ENCODE data around the gene CYP27C1.

GRCh38 chr2:127256381-127256780 lies 36.3 kb upstream of the CYP27C1 start:
- TF ChIP-seq GABPA (IDR thresholded peaks at IDR 0.05 in 1 of 2, conservative IDR thresholded peaks at IDR 0.05 in 1 of 2) (no peak), CTCF (IDR thresholded peaks at IDR 0.05; ENCODE audit: low read depth, low read length, missing input control) (no peak), SP1 (IDR thresholded peaks at IDR 0.05) (no peak), TAF1 (conservative IDR thresholded peaks at IDR 0.05) (no peak), REST (IDR thresholded peaks at IDR 0.05) (no peak), YY1 (IDR thresholded peaks at IDR 0.05) (no peak), RAD21 (IDR thresholded peaks at IDR 0.05) (no peak), EGR1 (IDR thresholded peaks at IDR 0.05; ENCODE audit: low read depth in 2 of 2) (no peak), HNF4A (conservative IDR thresholded peaks at IDR 0.05) (no peak), RXRA (IDR thresholded peaks at IDR 0.05) (no peak)
- TF ChIP-seq, protein P1, sequence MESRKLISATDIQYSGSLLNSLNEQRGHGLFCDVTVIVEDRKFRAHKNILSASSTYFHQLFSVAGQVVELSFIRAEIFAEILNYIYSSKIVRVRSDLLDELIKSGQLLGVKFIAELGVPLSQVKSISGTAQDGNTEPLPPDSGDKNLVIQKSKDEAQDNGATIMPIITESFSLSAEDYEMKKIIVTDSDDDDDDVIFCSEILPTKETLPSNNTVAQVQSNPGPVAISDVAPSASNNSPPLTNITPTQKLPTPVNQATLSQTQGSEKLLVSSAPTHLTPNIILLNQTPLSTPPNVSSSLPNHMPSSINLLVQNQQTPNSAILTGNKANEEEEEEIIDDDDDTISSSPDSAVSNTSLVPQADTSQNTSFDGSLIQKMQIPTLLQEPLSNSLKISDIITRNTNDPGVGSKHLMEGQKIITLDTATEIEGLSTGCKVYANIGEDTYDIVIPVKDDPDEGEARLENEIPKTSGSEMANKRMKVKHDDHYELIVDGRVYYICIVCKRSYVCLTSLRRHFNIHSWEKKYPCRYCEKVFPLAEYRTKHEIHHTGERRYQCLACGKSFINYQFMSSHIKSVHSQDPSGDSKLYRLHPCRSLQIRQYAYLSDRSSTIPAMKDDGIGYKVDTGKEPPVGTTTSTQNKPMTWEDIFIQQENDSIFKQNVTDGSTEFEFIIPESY (IDR thresholded peaks at IDR 0.05) = no peak
- TF ChIP-seq, protein P2, sequence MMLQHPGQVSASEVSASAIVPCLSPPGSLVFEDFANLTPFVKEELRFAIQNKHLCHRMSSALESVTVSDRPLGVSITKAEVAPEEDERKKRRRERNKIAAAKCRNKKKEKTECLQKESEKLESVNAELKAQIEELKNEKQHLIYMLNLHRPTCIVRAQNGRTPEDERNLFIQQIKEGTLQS (IDR thresholded peaks at IDR 0.05) = no peak

Data from liver (tissue), 3 donors.